Activated CD4-positive, alpha-beta T cell treated with anti-CD3 and anti-CD28 coated beads for 36 hours (primary cell): Measurements from ENCODE around the gene CTCF. TPM values are rescaled to one million over a fixed set of nuclear protein-coding genes. Genes with fewer than 3 reads are reported as not detected.

Experiments
- ATAC-seq: fragments of 200-7000 bp; cut with Tn5 transposase; one replicate; pipeline ENCODE4 v1.10.0; 2021; ENCODE audit warnings: mild to moderate bottlenecking, moderate library complexity
- CTCF ChIA-PET: fragments of 350-600 bp; sonication (Branson Sonifier 250); formaldehyde crosslinking; loops from one replicate; lab custom pipeline; 2021; ENCODE audit warnings: antibody characterized with exemption; lab: Charles Lee
- POLR2A ChIA-PET: fragments of 350-600 bp; sonication (Branson Sonifier 250); formaldehyde crosslinking; loops from one replicate; lab custom pipeline; 2021; ENCODE audit warnings: antibody characterized with exemption, inconsistent platforms; lab: Charles Lee
- DNase-seq: peaks from one replicate; pipeline ENCODE4 v3.0.0-alpha.2; 2020
- H3K27ac Mint-ChIP-seq: one replicate; pipeline ENCODE4 v1.8.0; 2021; ENCODE audit warnings: mixed read lengths
- H3K27me3 Mint-ChIP-seq: one replicate; pipeline ENCODE4 v1.8.0; 2021; ENCODE audit warnings: mixed read lengths
- H3K36me3 Mint-ChIP-seq: one replicate; pipeline ENCODE4 v1.8.0; 2021; ENCODE audit warnings: low read depth, mixed read lengths
- H3K4me1 Mint-ChIP-seq: one replicate; pipeline ENCODE4 v1.8.0; 2021; ENCODE audit warnings: mixed read lengths
- H3K4me3 Mint-ChIP-seq: one replicate; pipeline ENCODE4 v1.8.0; 2021; ENCODE audit warnings: mild to moderate bottlenecking, moderate library complexity, mixed read lengths
- H3K9me3 Mint-ChIP-seq: one replicate; pipeline ENCODE4 v1.8.0; 2021; ENCODE audit warnings: low read depth, mixed read lengths
- intact Hi-C, 2 experiments: fragments of 100-400 bp; cut with DNase I in 1 of 2; cut with micrococcal nuclease in 1 of 2; formaldehyde crosslinking; loops; one replicate each; pipeline versions ENCODE4 v1.14.2 to v1.15.1; 2022 to 2024; cut with DNase I, micrococcal nuclease
- total RNA-seq, 2 experiments: library from RNA; stranded (reverse); gene quantifications; one replicate each; pipeline ENCODE4 v1.2.3, GENCODE V29; 2021

The CTCF gene
- total RNA-seq, 2 experiments from 2014 or later, result 51.0 to 66.4 TPM

- H3K36me3 Mint-ChIP-seq, result no peaks in the 10 kb centered on the region
- DNase-seq, result peak; percentile 57
- ATAC-seq, result no peak
- no peaks in the 10 kb centered on the region for H3K27me3 Mint-ChIP-seq
- no peaks in the 10 kb centered on the region for H3K9me3 Mint-ChIP-seq
- ChIA-PET POLR2A (interaction anchor here (0.6 kb wide), 1 partner anchor 10 kb away, joined by 3 read pairs; no protein-coding TSS in a partner anchor), CTCF (interaction anchor here (0.6 to 10.5 kb wide), 16 partner anchors 9 to 180 kb away, joined by 3 to 99 read pairs (median 4); partner anchors contain the start of genes CARMIL2 and GFOD2)
- intact Hi-C loops, result loop anchor here (1.0 kb wide), 2 partner anchors 147 to 178 kb away; partner anchors contain the start of gene NUTF2 (in 1 of the 2)
- H3K4me3 Mint-ChIP-seq, result no peak overlapping the region
- no peak overlapping the region for H3K27ac Mint-ChIP-seq
- peaks cover 19% of the 10 kb centered on the region for H3K4me1 Mint-ChIP-seq
These were observed 106.3 kb downstream of the CTCF start for GRCh38 chr16:67668495-67669157.

GRCh38 chr16:67669499-67670101, 107.3 kb downstream of the CTCF start:
- Mint-ChIP-seq H3K9me3 (no peaks in the 10 kb centered on the region), H3K36me3 (no peaks in the 10 kb centered on the region), H3K27ac (no peak overlapping the region), H3K27me3 (no peaks in the 10 kb centered on the region), H3K4me1 (peaks cover 19% of the 10 kb centered on the region), H3K4me3 (no peak overlapping the region)
- intact Hi-C loops, result loop anchor here (5.0 to 10.0 kb wide), 3 partner anchors 48 to 375 kb away; partner anchors contain the start of genes GFOD2 (in 1 of the 2) and PSMB10 (in 1 of the 2)
- ChIA-PET POLR2A (no interaction called here), CTCF (interaction anchor here (0.5 to 10.5 kb wide), 15 partner anchors 9 to 303 kb away, joined by 3 to 99 read pairs (median 3); partner anchors contain the start of gene PARD6A)
- DNase-seq (no peak), ATAC-seq (no peak)

GRCh38 chr16:67672306-67672705, 110.0 kb downstream of the CTCF start:
- intact Hi-C loops, result loop anchor here (1.0 to 10.0 kb wide), 5 partner anchors 45 to 372 kb away; partner anchors contain the start of genes GFOD2 (in 1 of the 2) and PSMB10 (in 1 of the 2)
- Mint-ChIP-seq H3K4me1 (peaks cover 9% of the 10 kb centered on the region), H3K36me3 (no peaks in the 10 kb centered on the region), H3K9me3 (no peaks in the 10 kb centered on the region), H3K27ac (no peak overlapping the region), H3K4me3 (no peak overlapping the region), H3K27me3 (no peaks in the 10 kb centered on the region)
- no peak for DNase-seq
- no peak for ATAC-seq
- POLR2A ChIA-PET, result interaction anchor here (0.6 kb wide), 1 partner anchor 264 kb away, joined by 3 read pairs; no protein-coding TSS in a partner anchor
- CTCF ChIA-PET, result interaction anchor here (0.6 to 10.5 kb wide), 18 partner anchors 8 to 371 kb away, joined by 3 to 99 read pairs (median 3); partner anchors contain the start of genes PARD6A, RANBP10 and TSNAXIP1

GRCh38 chr16:67672739-67673662, 110.7 kb downstream of the CTCF start:
- ChIA-PET CTCF (interaction anchor here (0.6 to 10.5 kb wide), 19 partner anchors 8 to 370 kb away, joined by 3 to 99 read pairs (median 3); partner anchors contain the start of genes PARD6A, RANBP10 and TSNAXIP1), POLR2A (interaction anchor here (0.6 kb wide), 2 partner anchors 13 to 263 kb away, joined by 3 read pairs; partner anchors contain the start of gene ACD)
- ATAC-seq, result peak; percentile 25
- H3K9me3 Mint-ChIP-seq, result no peaks in the 10 kb centered on the region
- no peak overlapping the region for H3K4me3 Mint-ChIP-seq
- no peaks in the 10 kb centered on the region for H3K27me3 Mint-ChIP-seq
- H3K36me3 Mint-ChIP-seq, result no peaks in the 10 kb centered on the region
- H3K4me1 Mint-ChIP-seq, result peaks cover 3% of the 10 kb centered on the region
- H3K27ac Mint-ChIP-seq, result no peak overlapping the region
- peak; percentile 77 for DNase-seq
- intact Hi-C loops, result loop anchor here (1.0 to 10.0 kb wide), 5 partner anchors 44 to 372 kb away; partner anchors contain the start of genes GFOD2 (in 1 of the 2) and PSMB10 (in 1 of the 2)

- Mint-ChIP-seq H3K9me3 (no peaks in the 10 kb centered on the region), H3K4me3 (no peak overlapping the region), H3K4me1 (peaks cover 2% of the 10 kb centered on the region), H3K36me3 (no peaks in the 10 kb centered on the region), H3K27ac (no peak overlapping the region), H3K27me3 (no peaks in the 10 kb centered on the region)
- intact Hi-C loops, result loop anchor here (5.0 to 10.0 kb wide), 3 partner anchors 43 to 371 kb away; partner anchors contain the start of genes GFOD2 (in 1 of the 2) and PSMB10 (in 1 of the 2)
- ATAC-seq (no peak), DNase-seq (no peak)
- POLR2A ChIA-PET, result interaction anchor here (0.6 kb wide), 1 partner anchor 14 kb away, joined by 3 read pairs; the partner anchor contains the start of gene ACD
- CTCF ChIA-PET, result interaction anchor here (0.6 to 10.5 kb wide), 4 partner anchors 9 to 246 kb away, joined by 3 to 99 read pairs (median 4); no protein-coding TSS in a partner anchor
These were observed 111.6 kb downstream of the CTCF start for GRCh38 chr16:67673712-67674580.

- H3K4me1 Mint-ChIP-seq, result peaks cover 2% of the 10 kb centered on the region
- H3K27ac Mint-ChIP-seq, result no peak overlapping the region
- ATAC-seq (no peak), DNase-seq (no peak)
- no peak overlapping the region for H3K4me3 Mint-ChIP-seq
- CTCF ChIA-PET, result interaction anchor here (0.9 to 1.0 kb wide), 2 partner anchors 8 to 159 kb away, joined by 3 to 4 read pairs; no protein-coding TSS in a partner anchor
- intact Hi-C loops, result loop anchor here (5.0 to 10.0 kb wide), 3 partner anchors 42 to 370 kb away; partner anchors contain the start of genes GFOD2 (in 1 of the 2) and PSMB10 (in 1 of the 2)
- POLR2A ChIA-PET, result no interaction called here
- no peaks in the 10 kb centered on the region for H3K27me3 Mint-ChIP-seq
- no peaks in the 10 kb centered on the region for H3K36me3 Mint-ChIP-seq
- no peaks in the 10 kb centered on the region for H3K9me3 Mint-ChIP-seq
These were observed 112.7 kb downstream of the CTCF start for GRCh38 chr16:67674851-67675578.

GRCh38 chr16:67675579-67675935, 113.2 kb downstream of the CTCF start:
- no peaks in the 10 kb centered on the region for H3K9me3 Mint-ChIP-seq
- H3K27ac Mint-ChIP-seq, result no peak overlapping the region
- H3K36me3 Mint-ChIP-seq, result no peaks in the 10 kb centered on the region
- no peak overlapping the region for H3K4me3 Mint-ChIP-seq
- ATAC-seq (no peak), DNase-seq (no peak)
- intact Hi-C loops, result loop anchor here in 1 of 2 experiments (10.0 kb wide), 1 partner anchor 369 kb away; no protein-coding TSS in a partner anchor
- CTCF ChIA-PET, result interaction anchor here (1.0 kb wide), 1 partner anchor 160 kb away, joined by 4 read pairs; no protein-coding TSS in a partner anchor
- no peaks in the 10 kb centered on the region for H3K27me3 Mint-ChIP-seq
- POLR2A ChIA-PET, result no interaction called here
- peaks cover 2% of the 10 kb centered on the region for H3K4me1 Mint-ChIP-seq

- ChIA-PET CTCF (interaction anchor here (0.5 to 1.3 kb wide), 3 partner anchors 24 to 160 kb away, joined by 3 to 7 read pairs (median 4); no protein-coding TSS in a partner anchor), POLR2A (no interaction called here)
- Mint-ChIP-seq H3K27me3 (no peaks in the 10 kb centered on the region), H3K4me1 (peaks cover 2% of the 10 kb centered on the region), H3K4me3 (no peak overlapping the region), H3K36me3 (no peaks in the 10 kb centered on the region), H3K9me3 (no peaks in the 10 kb centered on the region), H3K27ac (no peak overlapping the region)
- intact Hi-C loops, result loop anchor here in 1 of 2 experiments (10.0 kb wide), 1 partner anchor 369 kb away; no protein-coding TSS in a partner anchor
- DNase-seq, result no peak
- ATAC-seq, result no peak
These were observed 113.7 kb downstream of the CTCF start for GRCh38 chr16:67675999-67676398.

- Mint-ChIP-seq H3K4me3 (no peak overlapping the region), H3K36me3 (no peaks in the 10 kb centered on the region), H3K9me3 (no peaks in the 10 kb centered on the region), H3K4me1 (peaks cover 2% of the 10 kb centered on the region), H3K27ac (no peak overlapping the region), H3K27me3 (no peaks in the 10 kb centered on the region)
- CTCF ChIA-PET, result interaction anchor here (0.5 to 2.4 kb wide), 6 partner anchors 9 to 184 kb away, joined by 3 to 12 read pairs (median 4); no protein-coding TSS in a partner anchor
- POLR2A ChIA-PET, result interaction anchor here (0.5 kb wide), 1 partner anchor 111 kb away, joined by 3 read pairs; no protein-coding TSS in a partner anchor
- intact Hi-C loops, result loop anchor here in 1 of 2 experiments (10.0 kb wide), 1 partner anchor 368 kb away; no protein-coding TSS in a partner anchor
- ATAC-seq (no peak), DNase-seq (no peak)
These were observed 114.2 kb downstream of the CTCF start for GRCh38 chr16:67676516-67676915.
